GM21381 (cell line): ENCODE data around the gene ERI3.

Experiments
- ATAC-seq: cut with Tn5 transposase; IDR thresholded peaks from one replicate; pipeline ENCODE4 v1.9.1; 2021; ENCODE audit warnings: mild to moderate bottlenecking, moderate library complexity; ENCODE audit not compliant: unreplicated experiment

Gene ERI3

GRCh38 chr1:44239961-44240371 is 115.1 kb downstream of the ERI3 start:
- ATAC-seq, result no peak

- no peak for ATAC-seq
Observed at GRCh38 chr1:44239331-44239960, 115.6 kb downstream of the ERI3 start.

GRCh38 chr1:44238660-44239059 is 116.4 kb downstream of the ERI3 start:
- ATAC-seq, result no peak

- no peak for ATAC-seq
Observed at GRCh38 chr1:44237721-44238457, 117.2 kb downstream of the ERI3 start.

- no peak for ATAC-seq
Observed at GRCh38 chr1:44236490-44237272, 118.4 kb downstream of the ERI3 start.

- no peak for ATAC-seq
Observed at GRCh38 chr1:44235808-44236207, 119.2 kb downstream of the ERI3 start.

- no peak for ATAC-seq
Observed at GRCh38 chr1:44233593-44233992, 121.5 kb downstream of the ERI3 start.

GRCh38 chr1:44230796-44231195 is 124.3 kb downstream of the ERI3 start:
- no peak for ATAC-seq

GRCh38 chr1:44229435-44230167 is 125.5 kb downstream of the ERI3 start:
- no peak for ATAC-seq

GRCh38 chr1:44228218-44228617 is 126.8 kb downstream of the ERI3 start:
- ATAC-seq, result no peak

- no peak for ATAC-seq
Observed at GRCh38 chr1:44227211-44227610, 127.8 kb downstream of the ERI3 start.

- ATAC-seq, result no peak
Observed at GRCh38 chr1:44225761-44226160, 129.3 kb downstream of the ERI3 start.

- ATAC-seq, result no peak
Observed at GRCh38 chr1:44223187-44223610, 131.9 kb downstream of the ERI3 start.

- ATAC-seq, result no peak
Observed at GRCh38 chr1:44222397-44223186, 132.5 kb downstream of the ERI3 start.

- ATAC-seq, result no peak
Observed at GRCh38 chr1:44221769-44222168, 133.3 kb downstream of the ERI3 start.

GRCh38 chr1:44220755-44221154 is 134.3 kb downstream of the ERI3 start:
- ATAC-seq, result no peak

GRCh38 chr1:44220001-44220751 is 134.9 kb downstream of the ERI3 start:
- ATAC-seq, result no peak

GRCh38 chr1:44219301-44219626 is 135.8 kb downstream of the ERI3 start:
- no peak for ATAC-seq

GRCh38 chr1:44218503-44219300 is 136.4 kb downstream of the ERI3 start:
- no peak for ATAC-seq
